ENCODE data around the gene SOBP.

Gene SOBP

GRCh38 chr6:107554918-107555317 lies 65.0 kb downstream of the SOBP start:
- no peak for DNase-seq

- DNase-seq, result no peak
Measured at GRCh38 chr6:107555449-107555848, 65.5 kb downstream of the SOBP start.

GRCh38 chr6:107556082-107556481 lies 66.2 kb downstream of the SOBP start:
- no peak for DNase-seq

- DNase-seq, result no peak
Measured at GRCh38 chr6:107557698-107558097, 67.8 kb downstream of the SOBP start.

GRCh38 chr6:107560657-107561056 lies 70.7 kb downstream of the SOBP start:
- no peak for DNase-seq

GRCh38 chr6:107561306-107561705 lies 71.4 kb downstream of the SOBP start:
- DNase-seq, result no peak

GRCh38 chr6:107563694-107564588 lies 74.0 kb downstream of the SOBP start:
- DNase-seq, result no peak

- no peak for DNase-seq
Measured at GRCh38 chr6:107564589-107564951, 74.7 kb downstream of the SOBP start.

- no peak for DNase-seq
Measured at GRCh38 chr6:107565165-107565723, 75.3 kb downstream of the SOBP start.

GRCh38 chr6:107567643-107568042 lies 77.7 kb downstream of the SOBP start:
- DNase-seq, result no peak

GRCh38 chr6:107569473-107569872 lies 79.6 kb downstream of the SOBP start:
- no peak for DNase-seq

- DNase-seq, result no peak
Measured at GRCh38 chr6:107571354-107571753, 81.4 kb downstream of the SOBP start.

GRCh38 chr6:107572886-107573285 lies 83.0 kb downstream of the SOBP start:
- no peak for DNase-seq

GRCh38 chr6:107574856-107575255 lies 84.9 kb downstream of the SOBP start:
- no peak for DNase-seq

- DNase-seq, result peak; percentile 23
Measured at GRCh38 chr6:107576852-107577251, 86.9 kb downstream of the SOBP start.

- no peak for DNase-seq
Measured at GRCh38 chr6:107578642-107579341, 88.9 kb downstream of the SOBP start.

- DNase-seq, result no peak
Measured at GRCh38 chr6:107579456-107580056, 89.6 kb downstream of the SOBP start.

GRCh38 chr6:107582086-107582485 lies 92.2 kb downstream of the SOBP start:
- no peak for DNase-seq

GRCh38 chr6:107584726-107585125 lies 94.8 kb downstream of the SOBP start:
- no peak for DNase-seq

GRCh38 chr6:107585815-107586435 lies 96.0 kb downstream of the SOBP start:
- DNase-seq, result no peak

GRCh38 chr6:107587451-107587850 lies 97.5 kb downstream of the SOBP start:
- DNase-seq, result no peak

- DNase-seq, result no peak
Measured at GRCh38 chr6:107589199-107589598, 99.3 kb downstream of the SOBP start.

GRCh38 chr6:107589934-107590333 lies 100.0 kb downstream of the SOBP start:
- DNase-seq, result no peak
